Suprapubic skin (tissue), 4 donors: Measurements from ENCODE around the gene ENTPD2. TPM values are rescaled to one million over a fixed set of nuclear protein-coding genes. Genes with fewer than 3 reads are reported as not detected.
A peak's percentile ranks its signal among the peaks of the same experiment; 100 is the strongest.

Source experiments
- DNase-seq, 2 donors: peaks; one replicate each; pipeline ENCODE4 v3.0.0-alpha.2; 2019; ENCODE audit warnings: low spot score in 2 of 2
- H3K27ac ChIP-seq: fragments of 200-600 bp; sonication (generic); one replicate; pipeline ENCODE4 v1.5.1; 2019
- H3K27me3 ChIP-seq: fragments of 200-600 bp; sonication (generic); one replicate; pipeline ENCODE4 v1.5.1; 2019
- H3K36me3 ChIP-seq: fragments of 200-600 bp; sonication (generic); one replicate; pipeline ENCODE4 v1.5.1; 2019
- H3K4me1 ChIP-seq: fragments of 200-600 bp; sonication (generic); one replicate; pipeline ENCODE4 v1.5.1; 2019
- H3K4me3 ChIP-seq: fragments of 200-600 bp; sonication (generic); one replicate; pipeline ENCODE4 v1.5.1; 2019; ENCODE audit warnings: mild to moderate bottlenecking
- H3K9me3 ChIP-seq: fragments of 200-600 bp; sonication (generic); one replicate; pipeline ENCODE4 v1.5.1; 2019
- CTCF ChIP-seq, 2 donors: fragments of 200-600 bp in 1 of 2; fragments of 450-650 bp in 1 of 2; sonication (generic) in 1 of 2; IDR thresholded peaks; one replicate each; pipeline ENCODE4 v1.5.1; 2016 to 2019; ENCODE audit warnings: antibody characterized with exemption in 2 of 2, mild to moderate bottlenecking in 1 of 2, moderate library complexity in 1 of 2
- EP300 ChIP-seq: sonication (generic); formaldehyde crosslinking; IDR thresholded peaks from one replicate; pipeline ENCODE4 v1.6.1; 2017; ENCODE audit warnings: antibody characterized with exemption
- POLR2A ChIP-seq, 2 donors: fragments of 450-650 bp; IDR thresholded peaks; one replicate each; pipeline ENCODE4 v1.6.1; 2017; ENCODE audit warnings: antibody characterized with exemption in 2 of 2, mild to moderate bottlenecking in 2 of 2, moderate library complexity in 2 of 2
- POLR2AphosphoS5 ChIP-seq, 3 donors: sonication (generic); formaldehyde crosslinking; IDR thresholded peaks; one replicate each; pipeline ENCODE4 v1.6.1; 2017; ENCODE audit warnings: antibody characterized with exemption in 3 of 3
- WGBS: methylation state at CpG from one replicate; pipeline ENCODE4 v1.1.5; 2018; 5-methylcytosine and 5-hydroxymethylcytosine counted together
- total RNA-seq, 4 donors: library from RNA; depleted of rRNA; stranded (reverse); fragments of >200 nt; gene quantifications; one replicate each; pipeline ENCODE4 v1.1.0, GENCODE V29; 2016

ENTPD2 gene
- total RNA-seq, 4 donors from 2014 or later = 13.3 to 20.8 (median 16.7) TPM

GRCh38 chr9:137044502-137045177 lies 9.2 kb downstream of the ENTPD2 start:
- Histone ChIP-seq H3K9me3 (no peaks in the 10 kb centered on the region), H3K27me3 (peaks cover 30% of the 10 kb centered on the region), H3K4me3 (peak overlapping the region; percentile 69), H3K36me3 (peaks cover 11% of the 10 kb centered on the region), H3K4me1 (peaks cover 37% of the 10 kb centered on the region), H3K27ac (peak overlapping the region; percentile 57)
- TF ChIP-seq POLR2AphosphoS5 (IDR thresholded peaks at IDR 0.05) = no peak
- no peak for TF ChIP-seq POLR2A (IDR thresholded peaks at IDR 0.05)
- TF ChIP-seq CTCF (IDR thresholded peaks at IDR 0.05) = no peak
- no peak for TF ChIP-seq EP300
- WGBS = 42% methylated on average over 10 of the region's 18 CpGs
- DNase-seq = no peak

- H3K27ac ChIP-seq = peak overlapping the region; percentile 57
- DNase-seq = no peak
- 75% methylated on average over 5 of the region's 12 CpGs for WGBS
- no peak for TF ChIP-seq CTCF (IDR thresholded peaks at IDR 0.05)
- peaks cover 31% of the 10 kb centered on the region for H3K4me1 ChIP-seq
- peak overlapping the region; percentile 69 for H3K4me3 ChIP-seq
- no peaks in the 10 kb centered on the region for H3K9me3 ChIP-seq
- H3K27me3 ChIP-seq = peaks cover 24% of the 10 kb centered on the region
- peaks cover 17% of the 10 kb centered on the region for H3K36me3 ChIP-seq
Observed at GRCh38 chr9:137044037-137044436, 9.8 kb downstream of the ENTPD2 start.

- peaks cover 14% of the 10 kb centered on the region for H3K27me3 ChIP-seq
- H3K9me3 ChIP-seq = no peaks in the 10 kb centered on the region
- WGBS = 86% methylated on average over 9 of the region's 36 CpGs
- TF ChIP-seq POLR2A (IDR thresholded peaks at IDR 0.05) (no peak), EP300 (no peak), CTCF (IDR thresholded peaks at IDR 0.05) (no peak)
- DNase-seq = no peak
- peak overlapping the region; percentile 57 for H3K27ac ChIP-seq
- peaks cover 25% of the 10 kb centered on the region for H3K4me1 ChIP-seq
- H3K36me3 ChIP-seq = peaks cover 23% of the 10 kb centered on the region
- H3K4me3 ChIP-seq = peak overlapping the region; percentile 69
Observed at GRCh38 chr9:137042751-137043727, 10.8 kb downstream of the ENTPD2 start.

GRCh38 chr9:137041124-137041523 lies 12.7 kb downstream of the ENTPD2 start:
- no peaks in the 10 kb centered on the region for H3K9me3 ChIP-seq
- TF ChIP-seq EP300 (no peak), CTCF (IDR thresholded peaks at IDR 0.05) (no peak), POLR2AphosphoS5 (IDR thresholded peaks at IDR 0.05) (no peak), POLR2A (IDR thresholded peaks at IDR 0.05) (no peak)
- H3K27me3 ChIP-seq = peaks cover 2% of the 10 kb centered on the region
- no peak for DNase-seq
- peaks cover 28% of the 10 kb centered on the region for H3K36me3 ChIP-seq
- peak overlapping the region; percentile 31 for H3K4me3 ChIP-seq
- H3K27ac ChIP-seq = no peak overlapping the region
- H3K4me1 ChIP-seq = peaks cover 19% of the 10 kb centered on the region
- 72% methylated on average over 6 of the region's 16 CpGs for WGBS

GRCh38 chr9:137040568-137040967 lies 13.3 kb downstream of the ENTPD2 start:
- no peak for DNase-seq
- H3K27me3 ChIP-seq = no peaks in the 10 kb centered on the region
- no peak for TF ChIP-seq POLR2A (IDR thresholded peaks at IDR 0.05)
- no peak for TF ChIP-seq CTCF (IDR thresholded peaks at IDR 0.05)
- TF ChIP-seq POLR2AphosphoS5 (IDR thresholded peaks at IDR 0.05) = no peak
- no peak for TF ChIP-seq EP300
- H3K9me3 ChIP-seq = no peaks in the 10 kb centered on the region
- no peak overlapping the region for H3K27ac ChIP-seq
- H3K4me3 ChIP-seq = peak overlapping the region; percentile 31
- peaks cover 28% of the 10 kb centered on the region for H3K36me3 ChIP-seq
- no CpG with 5 or more reads among the region's 23 CpGs for WGBS
- H3K4me1 ChIP-seq = peaks cover 15% of the 10 kb centered on the region
